ENCODE measurements around the gene FARP1. TPM values are rescaled to one million over a fixed set of nuclear protein-coding genes. Genes with fewer than 3 reads are reported as not detected.

The FARP1 gene
- total RNA-seq, 1 donor from 2014 or later: 289 TPM

GRCh38 chr13:98450026-98450425 is 307.1 kb downstream of the FARP1 start:
- Mint-ChIP-seq H3K36me3 (peaks cover 41% of the 10 kb centered on the region), H3K27me3 (ENCODE audit: low read depth) (no peaks in the 10 kb centered on the region), H3K9me3 (no peaks in the 10 kb centered on the region), H3K4me1 (peaks cover 22% of the 10 kb centered on the region), H3K27ac (no peak overlapping the region), H3K4me3 (no peak overlapping the region)
- no peak for TF ChIP-seq CTCF (IDR thresholded peaks at IDR 0.05; ENCODE audit: unreplicated experiment)
- DNase-seq (ENCODE audit: low spot score in 2 of 2, unreplicated experiment in 2 of 2): no peak

- Mint-ChIP-seq H3K4me3 (no peak overlapping the region), H3K9me3 (no peaks in the 10 kb centered on the region), H3K27ac (peak overlapping the region; percentile 57), H3K36me3 (peaks cover 45% of the 10 kb centered on the region), H3K4me1 (peaks cover 23% of the 10 kb centered on the region), H3K27me3 (ENCODE audit: low read depth) (no peaks in the 10 kb centered on the region)
- DNase-seq (ENCODE audit: low spot score in 2 of 2, unreplicated experiment in 2 of 2): no peak
- no peak for TF ChIP-seq CTCF (IDR thresholded peaks at IDR 0.05; ENCODE audit: unreplicated experiment)
Observed at GRCh38 chr13:98450539-98451111, 307.7 kb downstream of the FARP1 start.

- Mint-ChIP-seq H3K9me3 (no peaks in the 10 kb centered on the region), H3K27me3 (ENCODE audit: low read depth) (no peaks in the 10 kb centered on the region), H3K36me3 (peaks cover 51% of the 10 kb centered on the region), H3K27ac (peak overlapping the region; percentile 57), H3K4me1 (peaks cover 23% of the 10 kb centered on the region), H3K4me3 (no peak overlapping the region)
- no peak for TF ChIP-seq CTCF (IDR thresholded peaks at IDR 0.05; ENCODE audit: unreplicated experiment)
- DNase-seq (ENCODE audit: low spot score in 2 of 2, unreplicated experiment in 2 of 2): no peak
Observed at GRCh38 chr13:98451676-98452470, 309.0 kb downstream of the FARP1 start.

- no peak for DNase-seq (ENCODE audit: low spot score in 2 of 2, unreplicated experiment in 2 of 2)
- peaks cover 48% of the 10 kb centered on the region for H3K36me3 Mint-ChIP-seq
Observed at GRCh38 chr13:98452851-98453843, 310.3 kb downstream of the FARP1 start.

More at GRCh38 chr13:98452851-98453843, 310.3 kb downstream of the FARP1 start:
- Mint-ChIP-seq H3K4me3 (no peak overlapping the region), H3K27me3 (ENCODE audit: low read depth) (no peaks in the 10 kb centered on the region), H3K9me3 (no peaks in the 10 kb centered on the region), H3K4me1 (peaks cover 23% of the 10 kb centered on the region), H3K27ac (peak overlapping the region; percentile 59)
- no peak for TF ChIP-seq CTCF (IDR thresholded peaks at IDR 0.05; ENCODE audit: unreplicated experiment)

All from mesothelial cell of epicardium (in vitro differentiated cells).